WTC11 (cell line): ENCODE data around the gene TIGD2. TPM values are rescaled to one million over a fixed set of nuclear protein-coding genes. Genes with fewer than 3 reads are reported as not detected.

ENCODE experiments used
- ATAC-seq: fragments of 200-7000 bp; cut with Tn5 transposase; 2 replicates; pipeline ENCODE4 v1.10.0; 2021; ENCODE audit warnings: mild to moderate bottlenecking, moderate library complexity
- CTCF ChIA-PET: fragments of 300-600 bp; sonication (Branson Sonifier 250); formaldehyde crosslinking; loops from one replicate; lab custom pipeline; 2021; ENCODE audit warnings: antibody characterized with exemption; lab: Charles Lee
- POLR2A ChIA-PET: fragments of 350-600 bp; sonication (Branson Sonifier 250); formaldehyde crosslinking; loops from one replicate; lab custom pipeline; 2021; ENCODE audit warnings: antibody characterized with exemption; lab: Charles Lee
- DNase-seq: peaks from one replicate; pipeline ENCODE4 v3.0.0; 2021; ENCODE audit warnings: low spot score
- H3K27ac Mint-ChIP-seq: 2 replicates; pipeline ENCODE4 v1.8.0; 2021; ENCODE audit warnings: mixed read lengths
- H3K27me3 Mint-ChIP-seq: 2 replicates; pipeline ENCODE4 v1.8.0; 2021; ENCODE audit warnings: low read depth, mild to moderate bottlenecking, moderate library complexity, mixed read lengths
- H3K36me3 Mint-ChIP-seq: 2 replicates; pipeline ENCODE4 v1.8.0; 2021; ENCODE audit warnings: mixed read lengths
- H3K4me1 Mint-ChIP-seq: 2 replicates; pipeline ENCODE4 v1.8.0; 2022; ENCODE audit warnings: mixed read lengths
- H3K4me3 Mint-ChIP-seq: 2 replicates; pipeline ENCODE4 v1.8.0; 2021; ENCODE audit warnings: mild to moderate bottlenecking, moderate library complexity, mixed read lengths
- H3K9me3 Mint-ChIP-seq: 2 replicates; pipeline ENCODE4 v1.8.0; 2021; ENCODE audit warnings: mixed read lengths
- ATF3 ChIP-seq: sonication (generic); formaldehyde crosslinking; conservative IDR thresholded peaks from 2 replicates; pipeline ENCODE4 v1.8.1; 2022; ENCODE audit warnings: mild to moderate bottlenecking, missing genetic modification reagents
- ATF6 ChIP-seq: sonication (generic); formaldehyde crosslinking; IDR thresholded peaks from 2 replicates; pipeline ENCODE4 v1.8.1; 2023; ENCODE audit warnings: mild to moderate bottlenecking, missing genetic modification reagents
- CBFB ChIP-seq: sonication (generic); formaldehyde crosslinking; IDR thresholded peaks from 2 replicates; pipeline ENCODE4 v1.8.1; 2022; ENCODE audit warnings: mild to moderate bottlenecking, low read depth, missing genetic modification reagents
- CREB1 ChIP-seq: sonication (generic); formaldehyde crosslinking; IDR thresholded peaks from 2 replicates; pipeline ENCODE4 v1.8.0; 2023; ENCODE audit warnings: mild to moderate bottlenecking, missing genetic modification reagents
- ETV6 ChIP-seq: sonication (generic); formaldehyde crosslinking; IDR thresholded peaks from 2 replicates; pipeline ENCODE4 v1.8.1; 2022; ENCODE audit warnings: mild to moderate bottlenecking, missing genetic modification reagents
- FOXK1 ChIP-seq: sonication (generic); formaldehyde crosslinking; IDR thresholded peaks from 2 replicates; pipeline ENCODE4 v1.8.0; 2022; ENCODE audit warnings: mild to moderate bottlenecking, moderate library complexity, missing genetic modification reagents
- FOXP1 ChIP-seq: sonication (generic); formaldehyde crosslinking; IDR thresholded peaks from 2 replicates; pipeline ENCODE4 v1.8.0; 2022; ENCODE audit warnings: missing genetic modification reagents, mild to moderate bottlenecking, moderate library complexity, borderline replicate concordance
- IRF2 ChIP-seq: sonication (generic); formaldehyde crosslinking; IDR thresholded peaks from 2 replicates; pipeline ENCODE4 v1.8.0; 2022; ENCODE audit warnings: low read depth, missing genetic modification reagents, borderline replicate concordance
- NFE2L1 ChIP-seq: sonication (generic); formaldehyde crosslinking; IDR thresholded peaks from 2 replicates; pipeline ENCODE4 v1.8.1; 2023; ENCODE audit warnings: missing genetic modification reagents
- PRDM15 ChIP-seq: sonication (generic); formaldehyde crosslinking; IDR thresholded peaks from 2 replicates; pipeline ENCODE4 v1.8.0; 2022; ENCODE audit warnings: missing genetic modification reagents
- RELA ChIP-seq: sonication (generic); formaldehyde crosslinking; IDR thresholded peaks from 2 replicates; pipeline ENCODE4 v1.8.1; 2022; ENCODE audit warnings: missing genetic modification reagents, mild to moderate bottlenecking, borderline replicate concordance
- ZNF219 ChIP-seq: sonication (generic); formaldehyde crosslinking; IDR thresholded peaks from 2 replicates; pipeline ENCODE4 v1.8.0; 2023; ENCODE audit warnings: missing genetic modification reagents, mild to moderate bottlenecking, borderline replicate concordance
- ZNF263 ChIP-seq: sonication (generic); formaldehyde crosslinking; IDR thresholded peaks from 2 replicates; pipeline ENCODE4 v1.8.1; 2022; ENCODE audit warnings: low read depth, mild to moderate bottlenecking, moderate library complexity, missing genetic modification reagents
- ZNF671 ChIP-seq: fragments of 250-450 bp; sonication (Bioruptor Pico); IDR thresholded peaks from 2 replicates; pipeline ENCODE4 v1.8.0; 2021; ENCODE audit warnings: mild to moderate bottlenecking
- total RNA-seq: library from RNA; stranded (reverse); gene quantifications from 3 replicates; pipeline ENCODE4 v1.2.3, GENCODE V29; 2021
- TF ChIP-seq, protein P1 (sequence below): fragments of 250-450 bp; sonication (Bioruptor Pico); IDR thresholded peaks from 2 replicates; pipeline ENCODE4 v1.9.0; 2021; ENCODE audit warnings: moderate library complexity, mild to moderate bottlenecking, inconsistent platforms, borderline replicate concordance
- TF ChIP-seq, protein P2 (sequence below): sonication (generic); formaldehyde crosslinking; IDR thresholded peaks from 2 replicates; pipeline ENCODE4 v1.8.1; 2022; ENCODE audit warnings: missing genetic modification reagents, borderline replicate concordance
- TF ChIP-seq, protein P3 (sequence below): sonication (generic); formaldehyde crosslinking; IDR thresholded peaks from 2 replicates; pipeline ENCODE4 v1.8.0; 2023; ENCODE audit warnings: mild to moderate bottlenecking, missing genetic modification reagents

Gene TIGD2
- total RNA-seq, 1 experiment from 2014 or later = 5.0 TPM

DNA sequence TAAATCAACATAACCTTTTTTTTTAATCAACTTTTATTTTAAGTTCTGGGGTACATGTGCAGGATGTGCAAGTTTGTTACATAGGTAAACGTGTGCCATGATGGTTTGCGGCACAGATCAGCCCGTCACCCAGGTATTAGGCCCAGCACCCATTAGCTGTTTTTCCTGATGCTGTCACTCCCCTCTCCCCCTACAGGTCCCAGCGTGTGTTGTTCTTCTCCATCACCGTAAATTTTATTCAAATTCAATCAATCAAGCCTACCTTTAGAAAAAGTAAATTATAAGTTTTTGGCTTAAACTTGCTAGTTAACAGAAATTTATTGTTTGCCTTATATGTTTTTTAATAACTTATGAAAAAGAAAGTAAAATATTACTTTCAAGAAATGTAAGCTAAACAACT is 25.9 kb downstream of the TIGD2 start:
- ATAC-seq (peak; percentile 41; the same call in 1 of the 2 replicates), DNase-seq (no peak)
- no peaks in the 10 kb centered on the region for H3K36me3 Mint-ChIP-seq
- no peaks in the 10 kb centered on the region for H3K27me3 Mint-ChIP-seq
- H3K9me3 Mint-ChIP-seq = no peaks in the 10 kb centered on the region
- TF ChIP-seq, protein P1, sequence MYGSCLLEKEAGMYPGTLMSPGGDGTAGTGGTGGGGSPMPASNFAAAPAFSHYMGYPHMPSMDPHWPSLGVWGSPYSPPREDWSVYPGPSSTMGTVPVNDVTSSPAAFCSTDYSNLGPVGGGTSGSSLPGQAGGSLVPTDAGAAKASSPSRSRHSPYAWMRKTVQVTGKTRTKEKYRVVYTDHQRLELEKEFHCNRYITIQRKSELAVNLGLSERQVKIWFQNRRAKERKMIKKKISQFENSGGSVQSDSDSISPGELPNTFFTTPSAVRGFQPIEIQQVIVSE (CRISPR knock-in tag) = no peak
- TF ChIP-seq CBFB (CRISPR knock-in tag) (no peak), ETV6 (CRISPR knock-in tag) (no peak), ATF6 (CRISPR knock-in tag) (no peak), ATF3 (no peak), FOXP1 (CRISPR knock-in tag) (no peak), PRDM15 (CRISPR knock-in tag) (no peak)
- peaks cover 17% of the 10 kb centered on the region for H3K4me1 Mint-ChIP-seq
- no peak overlapping the region for H3K4me3 Mint-ChIP-seq
- H3K27ac Mint-ChIP-seq = no peak overlapping the region
- ChIA-PET CTCF (interaction anchor here (0.8 to 1.0 kb wide), 2 partner anchors 11 to 37 kb away, joined by 3 read pairs; no protein-coding TSS in a partner anchor), POLR2A (no interaction called here)

GRCh38 chr4:89137695-89138094 is 26.4 kb downstream of the TIGD2 start:
- ChIA-PET CTCF (interaction anchor here (1.0 kb wide), 1 partner anchor 12 kb away, joined by 3 read pairs; no protein-coding TSS in a partner anchor), POLR2A (no interaction called here)
- no peaks in the 10 kb centered on the region for H3K36me3 Mint-ChIP-seq
- no peaks in the 10 kb centered on the region for H3K27me3 Mint-ChIP-seq
- DNase-seq (peak; percentile 50), ATAC-seq (peak; percentile 98)
- no peak overlapping the region for H3K27ac Mint-ChIP-seq
- TF ChIP-seq ZNF219 (CRISPR knock-in tag) = no peak
- no peak for TF ChIP-seq IRF2
- TF ChIP-seq, protein P2, sequence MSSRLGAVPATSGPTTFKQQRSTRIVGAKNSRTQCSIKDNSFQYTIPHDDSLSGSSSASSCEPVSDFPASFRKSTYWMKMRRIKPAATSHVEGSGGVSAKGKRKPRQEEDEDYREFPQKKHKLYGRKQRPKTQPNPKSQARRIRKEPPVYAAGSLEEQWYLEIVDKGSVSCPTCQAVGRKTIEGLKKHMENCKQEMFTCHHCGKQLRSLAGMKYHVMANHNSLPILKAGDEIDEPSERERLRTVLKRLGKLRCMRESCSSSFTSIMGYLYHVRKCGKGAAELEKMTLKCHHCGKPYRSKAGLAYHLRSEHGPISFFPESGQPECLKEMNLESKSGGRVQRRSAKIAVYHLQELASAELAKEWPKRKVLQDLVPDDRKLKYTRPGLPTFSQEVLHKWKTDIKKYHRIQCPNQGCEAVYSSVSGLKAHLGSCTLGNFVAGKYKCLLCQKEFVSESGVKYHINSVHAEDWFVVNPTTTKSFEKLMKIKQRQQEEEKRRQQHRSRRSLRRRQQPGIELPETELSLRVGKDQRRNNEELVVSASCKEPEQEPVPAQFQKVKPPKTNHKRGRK (CRISPR knock-in tag) = no peak
- no peak for TF ChIP-seq ATF6 (CRISPR knock-in tag)
- TF ChIP-seq ZNF263 (CRISPR knock-in tag) = no peak
- TF ChIP-seq, protein P3, sequence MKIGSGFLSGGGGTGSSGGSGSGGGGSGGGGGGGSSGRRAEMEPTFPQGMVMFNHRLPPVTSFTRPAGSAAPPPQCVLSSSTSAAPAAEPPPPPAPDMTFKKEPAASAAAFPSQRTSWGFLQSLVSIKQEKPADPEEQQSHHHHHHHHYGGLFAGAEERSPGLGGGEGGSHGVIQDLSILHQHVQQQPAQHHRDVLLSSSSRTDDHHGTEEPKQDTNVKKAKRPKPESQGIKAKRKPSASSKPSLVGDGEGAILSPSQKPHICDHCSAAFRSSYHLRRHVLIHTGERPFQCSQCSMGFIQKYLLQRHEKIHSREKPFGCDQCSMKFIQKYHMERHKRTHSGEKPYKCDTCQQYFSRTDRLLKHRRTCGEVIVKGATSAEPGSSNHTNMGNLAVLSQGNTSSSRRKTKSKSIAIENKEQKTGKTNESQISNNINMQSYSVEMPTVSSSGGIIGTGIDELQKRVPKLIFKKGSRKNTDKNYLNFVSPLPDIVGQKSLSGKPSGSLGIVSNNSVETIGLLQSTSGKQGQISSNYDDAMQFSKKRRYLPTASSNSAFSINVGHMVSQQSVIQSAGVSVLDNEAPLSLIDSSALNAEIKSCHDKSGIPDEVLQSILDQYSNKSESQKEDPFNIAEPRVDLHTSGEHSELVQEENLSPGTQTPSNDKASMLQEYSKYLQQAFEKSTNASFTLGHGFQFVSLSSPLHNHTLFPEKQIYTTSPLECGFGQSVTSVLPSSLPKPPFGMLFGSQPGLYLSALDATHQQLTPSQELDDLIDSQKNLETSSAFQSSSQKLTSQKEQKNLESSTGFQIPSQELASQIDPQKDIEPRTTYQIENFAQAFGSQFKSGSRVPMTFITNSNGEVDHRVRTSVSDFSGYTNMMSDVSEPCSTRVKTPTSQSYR = no peak
- TF ChIP-seq FOXK1 (CRISPR knock-in tag) = no peak
- no peak for TF ChIP-seq CREB1
- TF ChIP-seq NFE2L1 (CRISPR knock-in tag) = no peak
- TF ChIP-seq RELA (CRISPR knock-in tag) = no peak
- TF ChIP-seq ZNF671 (CRISPR knock-in tag) = no peak
- H3K9me3 Mint-ChIP-seq = no peaks in the 10 kb centered on the region
- peaks cover 20% of the 10 kb centered on the region for H3K4me1 Mint-ChIP-seq
- no peak overlapping the region for H3K4me3 Mint-ChIP-seq
